ENCODE measurements around the gene CCDC7.

The CCDC7 gene

GRCh38 chr10:32846974-32847373 is 401.0 kb downstream of the CCDC7 start:
- no peak overlapping the region for H3K4me3 ChIP-seq (ENCODE audit: low read depth, low read length)
- TF ChIP-seq CTCF (IDR thresholded peaks at IDR 0.05; ENCODE audit: borderline replicate concordance, insufficient read depth, low read depth, low read length): no peak

- no peak overlapping the region for H3K4me3 ChIP-seq (ENCODE audit: low read depth, low read length)
- no peak for TF ChIP-seq CTCF (IDR thresholded peaks at IDR 0.05; ENCODE audit: borderline replicate concordance, insufficient read depth, low read depth, low read length)
Observed at GRCh38 chr10:32851301-32851700, 405.4 kb downstream of the CCDC7 start.

GRCh38 chr10:32854435-32854834 is 408.5 kb downstream of the CCDC7 start:
- TF ChIP-seq CTCF (IDR thresholded peaks at IDR 0.05; ENCODE audit: borderline replicate concordance, insufficient read depth, low read depth, low read length): no peak
- H3K4me3 ChIP-seq (ENCODE audit: low read depth, low read length): no peak overlapping the region

GRCh38 chr10:32865170-32865569 is 419.2 kb downstream of the CCDC7 start:
- no peak overlapping the region for H3K4me3 ChIP-seq (ENCODE audit: low read depth, low read length)
- TF ChIP-seq CTCF (IDR thresholded peaks at IDR 0.05; ENCODE audit: borderline replicate concordance, insufficient read depth, low read depth, low read length): no peak

- H3K4me3 ChIP-seq (ENCODE audit: low read depth, low read length): no peak overlapping the region
- TF ChIP-seq CTCF (IDR thresholded peaks at IDR 0.05; ENCODE audit: borderline replicate concordance, insufficient read depth, low read depth, low read length): no peak
Observed at GRCh38 chr10:32877915-32878314, 432.0 kb downstream of the CCDC7 start.

- TF ChIP-seq CTCF (IDR thresholded peaks at IDR 0.05; ENCODE audit: borderline replicate concordance, insufficient read depth, low read depth, low read length): no peak
- H3K4me3 ChIP-seq (ENCODE audit: low read depth, low read length): no peak overlapping the region
Observed at GRCh38 chr10:32878646-32879045, 432.7 kb downstream of the CCDC7 start.

GRCh38 chr10:32882076-32882475 is 436.1 kb downstream of the CCDC7 start:
- H3K4me3 ChIP-seq (ENCODE audit: low read depth, low read length): no peak overlapping the region
- no peak for TF ChIP-seq CTCF (IDR thresholded peaks at IDR 0.05; ENCODE audit: borderline replicate concordance, insufficient read depth, low read depth, low read length)

Data from GM12875 (cell line).